HEK293 (cell line): ENCODE results near the gene DTWD2.

Experiments used
- CTCF ChIA-PET: fragments of 350-600 bp; formaldehyde crosslinking; extraction: SDS; loops from one replicate; lab custom pipeline; 2021; ENCODE audit warnings: antibody characterized with exemption; lab: Yijun Ruan, JAX
- POLR2A ChIA-PET: fragments of 300-600 bp; formaldehyde crosslinking; extraction: SDS; loops from one replicate; lab custom pipeline; 2020; ENCODE audit warnings: antibody characterized with exemption, inconsistent platforms; lab: Yijun Ruan, JAX
- H3K27ac ChIP-seq: fragments of 200-500 bp; sonication (Bioruptor generic); 2 replicates; pipeline ENCODE4 v1.5.1; 2014; ENCODE audit warnings: low read depth, low read length, control low read depth, inconsistent platforms; ENCODE audit errors: extremely low read depth
- H3K36me3 ChIP-seq, 2 experiments: fragments of 200-500 bp in 1 of 2; sonication (Bioruptor generic) in 1 of 2; 1 replicate in 1 of 2; 2 replicates in 1 of 2; pipeline ENCODE4 v1.5.1; 2014 to 2017; ENCODE audit warnings: inconsistent platforms in 2 of 2, low read length in 2 of 2; ENCODE audit not compliant: control insufficient read depth in 2 of 2, insufficient read depth in 1 of 2
- H3K4me1 ChIP-seq: fragments of 200-500 bp; sonication (Bioruptor generic); 2 replicates; pipeline ENCODE4 v1.5.1; 2014; ENCODE audit warnings: mild to moderate bottlenecking, low read length, inconsistent platforms; ENCODE audit not compliant: control insufficient read depth, insufficient read depth
- H3K4me3 ChIP-seq: 2 replicates; pipeline ENCODE4 v1.5.1; 2011; ENCODE audit warnings: low read depth, mild to moderate bottlenecking, control low read depth, low read length, moderate library complexity
- H3K9me3 ChIP-seq: fragments of 200-500 bp; sonication (Bioruptor generic); 2 replicates; pipeline ENCODE4 v1.5.1; 2014; ENCODE audit warnings: low read depth, low read length, inconsistent platforms; ENCODE audit not compliant: control insufficient read depth, insufficient read depth
- AEBP2 ChIP-seq: fragments of 450-650 bp; formaldehyde crosslinking; IDR thresholded peaks from 2 replicates; pipeline ENCODE4 v1.5.1; 2016; ENCODE audit warnings: missing biosample characterization, missing genetic modification characterization, borderline replicate concordance
- GLIS2 ChIP-seq: fragments of 450-650 bp; formaldehyde crosslinking; IDR thresholded peaks from 2 replicates; pipeline ENCODE4 v1.5.1; 2016; ENCODE audit warnings: missing biosample characterization, missing genetic modification characterization
- KLF8 ChIP-seq: fragments of 450-650 bp; formaldehyde crosslinking; IDR thresholded peaks from 2 replicates; pipeline ENCODE4 v1.5.1; 2016; ENCODE audit warnings: missing biosample characterization, missing genetic modification characterization
- SCRT1 ChIP-seq: fragments of 450-650 bp; formaldehyde crosslinking; IDR thresholded peaks from 2 replicates; pipeline ENCODE4 v1.5.1; 2016; ENCODE audit warnings: missing biosample characterization, missing genetic modification characterization, borderline replicate concordance
- ZBTB11 ChIP-seq: fragments of 450-650 bp; formaldehyde crosslinking; conservative IDR thresholded peaks from 2 replicates; pipeline ENCODE4 v1.5.1; 2016; ENCODE audit warnings: low read depth, missing biosample characterization, missing genetic modification characterization
- ZBTB21 ChIP-seq: fragments of 450-650 bp; formaldehyde crosslinking; IDR thresholded peaks from 2 replicates; pipeline ENCODE4 v1.5.1; 2017; ENCODE audit warnings: missing biosample characterization, missing genetic modification characterization
- ZNF16 ChIP-seq: fragments of 450-650 bp; formaldehyde crosslinking; IDR thresholded peaks from 2 replicates; pipeline ENCODE4 v1.5.1; 2016; ENCODE audit warnings: low read depth, missing biosample characterization, missing genetic modification characterization
- ZNF311 ChIP-seq: fragments of 450-650 bp; formaldehyde crosslinking; IDR thresholded peaks from 2 replicates; pipeline ENCODE4 v1.5.1; 2017; ENCODE audit warnings: missing biosample characterization, missing genetic modification characterization, borderline replicate concordance
- ZNF362 ChIP-seq: fragments of 450-650 bp; formaldehyde crosslinking; IDR thresholded peaks from 2 replicates; pipeline ENCODE4 v1.5.1; 2016; ENCODE audit warnings: missing biosample characterization, missing genetic modification characterization
- ZNF433 ChIP-seq: fragments of 450-650 bp; formaldehyde crosslinking; IDR thresholded peaks from 2 replicates; pipeline ENCODE4 v1.5.1; 2016; ENCODE audit warnings: missing biosample characterization, missing genetic modification characterization, low read depth
- ZNF48 ChIP-seq: fragments of 450-650 bp; formaldehyde crosslinking; IDR thresholded peaks from 2 replicates; pipeline ENCODE4 v1.5.1; 2016; ENCODE audit warnings: missing biosample characterization, missing genetic modification characterization
- ZNF510 ChIP-seq: fragments of 450-650 bp; formaldehyde crosslinking; IDR thresholded peaks from 2 replicates; pipeline ENCODE4 v1.5.1; 2018; ENCODE audit warnings: mild to moderate bottlenecking, missing genetic modification characterization, missing biosample characterization; ENCODE audit not compliant: insufficient replicate concordance
- ZNF585B ChIP-seq: fragments of 450-650 bp; formaldehyde crosslinking; IDR thresholded peaks from 2 replicates; pipeline ENCODE4 v1.5.1; 2016; ENCODE audit warnings: missing biosample characterization, missing genetic modification characterization
- ZNF596 ChIP-seq: fragments of 450-650 bp; IDR thresholded peaks from 2 replicates; pipeline ENCODE4 v1.5.0; 2018; ENCODE audit warnings: missing biosample characterization, mild to moderate bottlenecking, missing genetic modification characterization, moderate library complexity
- ZNF626 ChIP-seq: fragments of 450-650 bp; sonication (Bioruptor Pico); formaldehyde crosslinking; IDR thresholded peaks from 2 replicates; pipeline ENCODE4 v1.5.1; 2018; ENCODE audit warnings: missing biosample characterization, missing genetic modification characterization, inconsistent platforms
- ZNF629 ChIP-seq: fragments of 450-650 bp; formaldehyde crosslinking; IDR thresholded peaks from 2 replicates; pipeline ENCODE4 v1.5.1; 2017; ENCODE audit warnings: missing biosample characterization, missing genetic modification characterization
- ZNF639 ChIP-seq: fragments of 450-650 bp; formaldehyde crosslinking; IDR thresholded peaks from 2 replicates; pipeline ENCODE4 v1.5.1; 2016; ENCODE audit warnings: missing biosample characterization, missing genetic modification characterization
- ZNF664 ChIP-seq: fragments of 450-650 bp; formaldehyde crosslinking; IDR thresholded peaks from 2 replicates; pipeline ENCODE4 v1.5.1; 2016; ENCODE audit warnings: missing biosample characterization, missing genetic modification characterization
- ZNF677 ChIP-seq: fragments of 450-650 bp; IDR thresholded peaks from 2 replicates; pipeline ENCODE4 v1.5.0; 2018; ENCODE audit warnings: missing biosample characterization, mild to moderate bottlenecking, missing genetic modification characterization, moderate library complexity
- ZNF777 ChIP-seq: fragments of 450-650 bp; formaldehyde crosslinking; IDR thresholded peaks from 2 replicates; pipeline ENCODE4 v1.5.1; 2017; ENCODE audit warnings: missing biosample characterization, missing genetic modification characterization, borderline replicate concordance
- ZNF830 ChIP-seq: fragments of 450-650 bp; IDR thresholded peaks from 2 replicates; pipeline ENCODE4 v1.5.0; 2018; ENCODE audit warnings: missing biosample characterization, missing genetic modification characterization, low read depth, mild to moderate bottlenecking, moderate library complexity
- ZSCAN23 ChIP-seq: fragments of 450-650 bp; formaldehyde crosslinking; IDR thresholded peaks from 2 replicates; pipeline ENCODE4 v1.5.1; 2016; ENCODE audit warnings: missing biosample characterization, missing genetic modification characterization
- TF ChIP-seq, protein P1 (sequence below): fragments of 450-650 bp; formaldehyde crosslinking; IDR thresholded peaks from 2 replicates; pipeline ENCODE4 v1.5.1; 2017; ENCODE audit warnings: missing biosample characterization, missing genetic modification characterization
- TF ChIP-seq, protein P2 (sequence below): fragments of 450-650 bp; formaldehyde crosslinking; IDR thresholded peaks from 2 replicates; pipeline ENCODE4 v1.5.0; 2017; ENCODE audit warnings: missing biosample characterization, missing genetic modification characterization, borderline replicate concordance
- TF ChIP-seq, protein P3 (sequence below): IDR thresholded peaks from 2 replicates; pipeline ENCODE4 v1.6.1; 2011; ENCODE audit warnings: mild to moderate bottlenecking, low read depth, low read length, borderline replicate concordance

The DTWD2 gene

DNA sequence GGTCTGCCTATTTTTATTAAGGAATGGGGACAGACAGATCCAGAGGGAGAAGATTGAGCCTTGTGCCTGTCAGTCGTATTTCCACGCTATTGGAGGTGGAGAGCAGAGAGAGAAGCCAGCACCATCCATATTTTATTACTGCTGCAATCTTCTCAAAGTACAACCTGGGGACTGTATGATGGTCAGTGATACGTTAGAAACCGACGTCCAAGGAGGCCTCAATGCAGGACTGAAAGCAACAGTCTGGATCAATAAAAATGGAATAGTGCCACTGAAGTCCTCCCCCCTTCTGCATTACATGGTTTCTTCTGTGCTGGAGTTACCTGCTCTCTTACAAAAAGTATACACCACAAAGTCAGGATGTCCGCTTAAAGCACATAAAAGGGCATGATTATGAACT lies 21.9 kb upstream of the DTWD2 start:
- no peaks in the 10 kb centered on the region for H3K36me3 ChIP-seq
- TF ChIP-seq, protein P1, sequence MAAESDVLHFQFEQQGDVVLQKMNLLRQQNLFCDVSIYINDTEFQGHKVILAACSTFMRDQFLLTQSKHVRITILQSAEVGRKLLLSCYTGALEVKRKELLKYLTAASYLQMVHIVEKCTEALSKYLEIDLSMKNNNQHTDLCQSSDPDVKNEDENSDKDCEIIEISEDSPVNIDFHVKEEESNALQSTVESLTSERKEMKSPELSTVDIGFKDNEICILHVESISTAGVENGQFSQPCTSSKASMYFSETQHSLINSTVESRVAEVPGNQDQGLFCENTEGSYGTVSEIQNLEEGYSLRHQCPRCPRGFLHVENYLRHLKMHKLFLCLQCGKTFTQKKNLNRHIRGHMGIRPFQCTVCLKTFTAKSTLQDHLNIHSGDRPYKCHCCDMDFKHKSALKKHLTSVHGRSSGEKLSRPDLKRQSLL (tag by site-specific recombination), result no peak
- TF ChIP-seq GLIS2 (no peak), KLF8 (no peak), ZNF830 (tag by site-specific recombination) (no peak), ZNF48 (no peak), ZSCAN23 (no peak), ZNF585B (no peak), ZNF629 (tag by site-specific recombination) (no peak), ZNF596 (no peak), ZNF311 (tag by site-specific recombination) (no peak), ZNF626 (tag by site-specific recombination) (no peak), ZNF664 (tag by site-specific recombination) (no peak), ZNF639 (tag by site-specific recombination) (no peak), ZNF777 (no peak)
- TF ChIP-seq, protein P2, sequence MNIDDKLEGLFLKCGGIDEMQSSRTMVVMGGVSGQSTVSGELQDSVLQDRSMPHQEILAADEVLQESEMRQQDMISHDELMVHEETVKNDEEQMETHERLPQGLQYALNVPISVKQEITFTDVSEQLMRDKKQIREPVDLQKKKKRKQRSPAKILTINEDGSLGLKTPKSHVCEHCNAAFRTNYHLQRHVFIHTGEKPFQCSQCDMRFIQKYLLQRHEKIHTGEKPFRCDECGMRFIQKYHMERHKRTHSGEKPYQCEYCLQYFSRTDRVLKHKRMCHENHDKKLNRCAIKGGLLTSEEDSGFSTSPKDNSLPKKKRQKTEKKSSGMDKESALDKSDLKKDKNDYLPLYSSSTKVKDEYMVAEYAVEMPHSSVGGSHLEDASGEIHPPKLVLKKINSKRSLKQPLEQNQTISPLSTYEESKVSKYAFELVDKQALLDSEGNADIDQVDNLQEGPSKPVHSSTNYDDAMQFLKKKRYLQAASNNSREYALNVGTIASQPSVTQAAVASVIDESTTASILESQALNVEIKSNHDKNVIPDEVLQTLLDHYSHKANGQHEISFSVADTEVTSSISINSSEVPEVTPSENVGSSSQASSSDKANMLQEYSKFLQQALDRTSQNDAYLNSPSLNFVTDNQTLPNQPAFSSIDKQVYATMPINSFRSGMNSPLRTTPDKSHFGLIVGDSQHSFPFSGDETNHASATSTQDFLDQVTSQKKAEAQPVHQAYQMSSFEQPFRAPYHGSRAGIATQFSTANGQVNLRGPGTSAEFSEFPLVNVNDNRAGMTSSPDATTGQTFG (tag by site-specific recombination), result no peak
- TF ChIP-seq, protein P3, sequence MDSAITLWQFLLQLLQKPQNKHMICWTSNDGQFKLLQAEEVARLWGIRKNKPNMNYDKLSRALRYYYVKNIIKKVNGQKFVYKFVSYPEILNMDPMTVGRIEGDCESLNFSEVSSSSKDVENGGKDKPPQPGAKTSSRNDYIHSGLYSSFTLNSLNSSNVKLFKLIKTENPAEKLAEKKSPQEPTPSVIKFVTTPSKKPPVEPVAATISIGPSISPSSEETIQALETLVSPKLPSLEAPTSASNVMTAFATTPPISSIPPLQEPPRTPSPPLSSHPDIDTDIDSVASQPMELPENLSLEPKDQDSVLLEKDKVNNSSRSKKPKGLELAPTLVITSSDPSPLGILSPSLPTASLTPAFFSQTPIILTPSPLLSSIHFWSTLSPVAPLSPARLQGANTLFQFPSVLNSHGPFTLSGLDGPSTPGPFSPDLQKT, result no peak
- no peak overlapping the region for H3K27ac ChIP-seq
- POLR2A ChIA-PET, result no interaction called here
- H3K9me3 ChIP-seq, result no peaks in the 10 kb centered on the region
- no peak overlapping the region for H3K4me3 ChIP-seq
- CTCF ChIA-PET, result no interaction called here
- H3K4me1 ChIP-seq, result no peaks in the 10 kb centered on the region

DNA sequence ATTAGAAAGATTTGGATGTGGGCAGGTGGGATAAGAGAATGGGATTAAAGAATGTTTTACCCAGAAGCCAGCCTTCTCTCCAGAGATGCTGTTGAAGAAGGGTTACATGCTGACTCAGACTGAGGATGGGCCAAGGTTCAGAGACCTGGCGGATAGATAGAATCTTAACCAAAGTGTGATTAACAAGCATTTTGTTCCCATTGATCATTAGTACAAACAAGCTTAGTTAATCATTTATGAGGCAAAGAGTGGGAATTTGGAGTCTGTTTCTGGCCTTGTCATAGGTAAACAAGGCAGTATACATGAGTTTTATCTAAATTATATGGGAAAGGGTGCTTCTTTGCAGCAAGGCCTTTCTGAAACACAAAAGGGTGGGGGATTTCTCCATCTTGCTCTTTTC lies 20.8 kb upstream of the DTWD2 start:
- ChIA-PET CTCF (interaction anchor here (0.6 kb wide), 2 partner anchors 13 to 158 kb away, joined by 4 read pairs; no protein-coding TSS in a partner anchor), POLR2A (no interaction called here)
- H3K4me1 ChIP-seq, result no peaks in the 10 kb centered on the region
- H3K4me3 ChIP-seq, result no peak overlapping the region
- H3K36me3 ChIP-seq, result no peaks in the 10 kb centered on the region
- no peaks in the 10 kb centered on the region for H3K9me3 ChIP-seq
- no peak overlapping the region for H3K27ac ChIP-seq
- TF ChIP-seq ZNF362 (no peak), SCRT1 (tag by site-specific recombination) (no peak), ZNF433 (no peak), ZNF16 (no peak), ZNF677 (no peak), AEBP2 (tag by site-specific recombination) (no peak), ZNF510 (tag by site-specific recombination) (no peak), ZBTB21 (tag by site-specific recombination) (no peak), ZBTB11 (tag by site-specific recombination) (no peak)
